Superior temporal gyrus (tissue), 1 donor: Measurements from ENCODE around the gene RNF11.
"Not testable (repeated sequence)": the region's sequence is repeated elsewhere in the genome, so short reads cannot be mapped to it uniquely, and the experiment has no call there.

Experiments
- DNase-seq: peaks from one replicate; pipeline ENCODE4 v3.0.0-alpha.2; 2016; ENCODE audit errors: extremely low spot score

The RNF11 gene

DNA sequence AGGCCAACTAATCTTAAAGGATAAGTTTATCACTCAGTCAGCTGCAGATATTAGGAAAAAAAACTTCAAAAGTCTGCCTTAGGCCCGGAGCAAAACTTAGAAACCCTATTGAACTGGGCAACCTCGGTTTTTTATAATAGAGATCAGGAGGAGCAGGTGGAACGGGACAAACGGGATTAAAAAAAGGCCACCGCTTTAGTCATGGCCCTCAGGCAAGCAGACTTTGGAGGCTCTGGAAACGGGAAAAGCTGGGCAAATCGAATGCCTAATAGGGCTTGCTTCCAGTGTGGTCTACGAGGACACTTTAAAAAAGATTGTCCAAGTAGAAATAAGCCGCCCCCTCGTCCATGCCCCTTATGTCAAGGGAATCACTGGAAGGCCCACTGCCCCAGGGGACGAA lies 7.6 kb upstream of the RNF11 start:
- not testable (repeated sequence) for DNase-seq

DNA sequence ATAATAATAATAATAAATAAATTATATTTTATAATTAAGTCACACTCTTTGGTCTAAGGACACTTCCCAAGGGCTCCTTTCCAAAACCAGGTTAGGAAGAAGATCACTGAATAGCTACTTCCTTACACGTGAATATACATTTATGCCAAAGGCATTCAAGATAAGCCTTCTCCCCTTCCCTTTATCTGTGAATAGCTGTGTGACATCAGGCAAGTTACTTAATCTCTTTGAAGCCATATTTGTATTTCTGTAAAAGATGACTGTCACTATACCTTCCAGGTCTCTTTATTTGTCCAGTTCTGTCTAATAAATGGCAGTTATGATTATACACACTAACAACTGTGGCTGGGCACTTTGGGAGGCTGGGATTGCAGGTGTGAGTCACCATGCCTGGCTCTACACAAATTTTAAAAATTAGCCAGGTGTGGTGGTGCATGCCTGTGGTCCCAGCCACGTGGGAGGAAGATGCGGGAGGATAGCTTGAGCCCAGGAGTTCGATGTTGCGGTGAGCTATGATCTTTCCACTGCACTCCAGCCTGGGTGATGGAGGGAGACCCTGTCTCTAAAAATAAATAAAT lies 5.5 kb upstream of the RNF11 start:
- no peak for DNase-seq

DNA sequence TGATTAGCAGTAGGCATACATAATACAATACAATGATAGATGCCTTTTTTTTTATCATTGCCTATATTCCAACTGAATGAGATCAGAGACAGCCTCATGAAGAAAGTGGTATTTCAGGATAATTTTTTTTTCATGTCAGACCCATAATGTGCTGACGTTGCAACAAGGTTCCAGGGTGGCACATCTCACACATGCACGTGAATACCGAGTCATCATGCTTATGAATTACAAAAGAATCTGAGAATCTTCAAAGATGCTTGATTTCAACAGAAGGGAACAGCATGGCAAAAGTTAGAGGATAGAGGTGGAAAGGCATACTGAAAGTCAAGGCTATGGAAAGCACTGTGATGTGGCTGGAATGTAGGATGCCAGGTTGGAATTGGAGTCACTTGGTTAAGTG lies 5.0 kb upstream of the RNF11 start:
- no peak for DNase-seq

DNA sequence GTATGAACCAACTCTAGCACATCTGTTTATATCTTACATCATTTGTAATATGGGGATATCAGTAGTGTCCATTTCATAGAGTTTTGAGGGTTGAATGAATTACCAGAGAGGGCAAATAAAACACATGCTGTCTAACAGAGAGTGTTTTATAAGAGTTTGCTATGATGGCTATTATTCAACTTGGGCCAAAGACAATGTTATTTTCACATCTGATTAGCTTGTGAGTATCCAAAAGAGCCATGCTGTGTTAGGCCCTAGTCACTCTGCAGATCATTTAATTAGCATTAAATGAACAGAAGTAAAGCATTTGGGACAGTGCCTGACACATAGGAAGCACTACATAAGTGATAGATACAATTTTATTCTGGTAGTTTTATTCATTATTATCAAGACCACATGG lies 4.2 kb upstream of the RNF11 start:
- DNase-seq, result no peak

DNA sequence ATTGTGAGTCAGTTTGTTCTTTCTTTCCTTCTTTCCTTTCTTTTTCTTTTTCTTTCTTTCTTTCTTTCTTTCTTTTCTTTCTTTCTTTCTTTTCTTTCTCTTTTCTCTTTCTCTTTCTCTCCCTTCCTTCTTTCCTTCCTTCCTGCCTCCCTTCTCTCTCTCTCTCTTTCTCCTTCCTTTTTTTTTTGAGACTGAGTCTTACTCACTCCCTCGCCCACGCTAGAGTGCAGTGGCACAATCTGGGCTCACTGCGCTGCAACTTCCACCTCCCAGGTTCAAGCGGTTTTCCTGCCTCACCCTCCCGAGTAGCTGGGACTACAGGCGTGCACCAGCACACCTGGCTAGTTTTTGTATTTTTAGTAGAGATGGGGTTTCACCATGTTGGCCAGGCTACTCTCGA lies 1.8 kb upstream of the RNF11 start:
- not testable (repeated sequence) for DNase-seq

DNA sequence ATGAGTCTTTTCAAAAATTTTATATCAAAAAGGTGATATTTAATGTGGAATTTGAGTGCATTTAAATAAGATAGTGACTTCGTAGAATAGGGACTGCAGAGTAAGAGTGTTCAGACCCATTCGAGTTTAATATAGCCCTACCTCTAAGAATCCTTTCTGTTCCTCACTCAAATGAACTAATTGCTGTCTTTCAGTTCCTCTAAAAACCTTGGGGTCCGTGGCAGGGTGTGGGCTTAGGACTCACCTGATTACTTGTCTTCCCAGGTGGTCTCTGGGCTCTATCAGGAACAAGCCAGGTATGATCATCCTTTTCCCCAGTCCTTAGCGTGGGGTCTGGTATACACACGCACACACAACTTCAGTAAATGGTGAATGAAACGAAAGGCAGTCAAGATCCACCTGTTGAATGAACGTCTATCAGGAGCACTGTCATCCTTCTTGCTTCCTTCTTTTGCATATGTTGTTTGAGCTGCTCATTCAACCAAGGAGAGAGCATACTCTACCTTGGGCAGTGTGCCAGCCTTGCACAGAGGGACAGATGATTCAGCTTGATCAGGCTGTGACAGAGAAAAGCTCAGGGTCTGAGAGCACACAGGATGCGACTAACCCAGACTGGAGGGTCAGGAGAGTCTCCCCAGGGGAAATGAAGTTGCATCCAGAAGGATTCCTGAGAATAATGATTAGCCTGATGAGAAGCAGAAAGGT lies 1.2 kb upstream of the RNF11 start:
- DNase-seq, result peak; percentile 67

DNA sequence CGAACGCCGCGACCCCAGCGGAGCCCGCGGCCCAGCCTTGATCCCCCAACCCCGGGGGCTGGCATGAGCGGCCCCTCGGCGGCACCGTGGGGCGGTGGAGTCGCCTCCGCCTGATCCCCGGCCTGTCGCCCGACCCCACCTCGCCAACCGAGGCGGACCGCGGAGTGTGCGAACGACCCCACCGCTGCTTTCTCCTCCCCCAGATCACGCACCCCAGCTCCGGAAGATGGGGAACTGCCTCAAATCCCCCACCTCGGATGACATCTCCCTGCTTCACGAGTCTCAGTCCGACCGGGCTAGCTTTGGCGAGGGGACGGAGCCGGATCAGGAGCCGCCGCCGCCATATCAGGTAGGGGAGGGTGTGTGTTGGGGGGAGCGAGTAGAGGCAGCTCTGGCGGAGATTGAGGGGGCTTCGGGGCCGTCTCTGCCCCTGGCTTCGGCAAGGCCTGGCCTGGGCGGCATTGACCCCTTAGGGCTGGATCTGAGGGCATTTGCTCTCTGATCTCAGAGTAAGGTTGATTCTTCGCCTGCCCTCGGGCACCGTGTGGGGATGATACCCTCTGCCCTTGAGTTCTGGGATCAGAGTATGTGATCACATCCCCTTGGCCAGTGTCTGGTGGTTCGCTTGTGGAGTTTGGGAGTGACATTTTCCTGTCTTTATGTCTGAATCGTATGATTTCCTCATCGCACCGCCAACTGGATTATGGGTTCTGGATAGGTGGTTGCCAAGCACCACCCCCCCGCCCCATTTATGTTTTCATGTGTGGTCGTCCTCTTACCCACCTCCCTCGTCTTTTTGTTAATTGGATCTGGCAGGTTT lies 668 bp downstream of the RNF11 start:
- peak; percentile 52 for DNase-seq

DNA sequence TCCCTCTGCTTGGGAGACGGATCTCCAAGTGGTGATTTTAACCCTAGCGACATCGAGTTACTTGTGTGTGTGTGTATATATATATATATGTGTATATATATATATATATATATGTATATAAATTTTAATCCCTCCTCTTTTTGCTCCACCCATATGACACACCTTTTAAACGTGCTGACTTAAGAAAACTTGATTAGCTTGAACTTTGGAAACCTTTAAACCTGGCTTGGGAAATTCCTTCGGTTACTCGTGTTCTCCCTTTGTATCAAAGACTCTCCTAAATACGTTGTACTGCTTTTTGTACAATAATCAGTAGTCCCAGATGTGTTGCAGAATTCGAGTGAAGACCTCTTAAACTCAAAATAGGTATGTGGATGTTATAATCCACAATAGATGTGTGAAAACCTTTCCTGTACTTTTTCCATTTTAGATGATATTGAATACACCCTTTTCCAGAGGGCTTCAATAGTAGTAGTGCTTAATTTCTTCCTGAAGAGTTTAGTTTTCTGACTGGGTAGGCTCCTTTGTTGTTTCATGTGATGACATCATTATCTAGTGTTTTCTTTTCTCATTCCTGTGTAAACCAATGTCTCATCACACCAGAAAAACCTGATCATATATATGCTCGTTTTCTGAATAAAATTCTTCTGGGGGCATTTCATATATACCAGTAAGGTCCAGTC lies 1.4 kb downstream of the RNF11 start:
- no peak for DNase-seq

DNA sequence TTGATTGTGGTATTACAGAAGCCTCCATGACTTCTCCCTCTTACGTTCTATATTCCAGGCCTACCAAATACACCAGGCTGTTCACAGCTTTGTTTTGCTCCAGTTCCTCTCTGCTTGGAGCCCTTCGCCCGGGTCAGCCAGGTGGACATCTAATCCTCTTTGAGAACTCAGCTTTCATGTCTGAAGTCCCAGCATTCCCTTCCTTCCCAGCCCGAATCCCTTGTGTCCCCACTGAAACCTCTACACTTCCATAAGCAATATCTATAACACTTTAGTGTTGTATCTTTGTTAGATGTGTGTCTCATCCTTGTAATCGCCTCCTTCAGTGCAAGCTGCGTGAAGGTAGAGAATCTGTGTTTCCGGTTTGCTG lies 1.9 kb downstream of the RNF11 start:
- no peak for DNase-seq

DNA sequence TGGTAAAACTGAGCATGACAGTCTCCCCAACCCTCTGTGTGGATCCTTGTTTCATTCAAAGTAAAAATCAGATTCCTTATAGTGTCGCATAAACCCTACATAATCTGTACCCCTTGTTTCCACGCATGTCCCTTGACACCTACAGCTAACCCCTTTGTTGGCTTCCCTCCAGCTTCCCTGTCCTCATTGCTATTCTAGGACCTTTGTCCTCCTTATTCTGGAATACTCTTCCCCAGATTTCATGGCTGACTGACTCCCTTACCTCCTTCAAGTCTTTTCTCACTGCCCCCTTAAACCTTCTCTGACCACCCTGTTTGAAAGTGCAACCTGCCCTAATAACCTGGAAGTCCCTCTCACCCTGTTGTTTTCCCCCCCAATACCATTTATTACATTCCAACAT lies 4.0 kb downstream of the RNF11 start:
- no peak for DNase-seq

DNA sequence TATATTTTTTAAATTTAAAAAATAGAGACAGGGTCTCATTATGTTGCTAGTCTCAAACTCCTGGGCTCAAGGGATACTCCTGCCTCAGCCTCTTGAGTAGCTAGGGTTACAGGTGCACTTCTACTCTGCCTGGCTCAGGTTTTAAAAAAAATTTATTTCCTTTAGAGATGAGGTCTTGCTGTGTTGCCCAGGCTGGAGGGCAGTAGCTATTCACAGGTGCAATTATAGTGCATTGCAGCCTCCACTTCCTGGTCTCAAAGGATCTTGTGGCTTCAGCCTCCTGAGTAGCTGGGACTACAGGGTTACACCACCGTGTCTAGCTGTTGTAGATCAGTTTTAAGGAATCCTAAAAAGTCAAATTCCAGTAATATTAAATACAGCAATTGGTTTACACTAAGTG lies 5.0 kb downstream of the RNF11 start:
- DNase-seq, result no peak

DNA sequence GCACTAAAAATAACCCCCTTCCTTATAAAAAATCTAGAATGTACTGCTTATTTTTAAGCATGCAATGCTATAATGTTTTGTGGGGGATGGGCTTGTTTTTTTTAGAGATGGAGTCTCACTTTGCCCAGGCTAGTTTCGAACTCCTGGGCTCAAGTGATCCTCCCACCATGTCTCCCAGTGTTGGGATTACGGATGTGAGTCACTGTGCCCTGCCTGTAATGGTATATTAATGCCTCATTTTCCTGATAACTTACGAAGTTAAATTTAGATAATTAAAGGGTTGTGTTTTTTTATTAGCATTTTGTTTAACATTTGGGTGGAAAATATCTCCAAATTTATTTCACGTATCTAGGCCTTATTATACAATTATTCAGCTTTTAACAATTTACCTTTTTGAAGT lies 6.5 kb downstream of the RNF11 start:
- DNase-seq, result no peak

DNA sequence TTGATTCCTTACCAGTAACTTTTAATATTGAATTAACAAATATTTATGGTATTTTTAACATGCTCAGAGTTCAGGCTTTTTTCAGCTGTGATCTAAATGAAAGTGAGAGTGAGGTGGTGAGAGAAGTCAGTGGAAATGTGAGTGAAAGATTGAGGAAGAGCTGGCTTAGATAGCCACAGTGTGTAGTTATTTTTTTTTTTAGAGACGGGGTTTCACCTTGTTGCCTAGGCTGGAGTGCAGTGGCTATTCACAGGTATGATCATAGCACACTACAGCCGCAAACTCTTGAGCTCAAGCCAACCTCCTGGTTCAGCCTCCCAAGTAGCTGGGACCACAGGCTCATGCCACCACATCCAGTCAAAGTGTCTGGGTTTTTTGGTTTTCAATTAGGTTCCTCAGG lies 10.9 kb downstream of the RNF11 start:
- DNase-seq, result no peak

DNA sequence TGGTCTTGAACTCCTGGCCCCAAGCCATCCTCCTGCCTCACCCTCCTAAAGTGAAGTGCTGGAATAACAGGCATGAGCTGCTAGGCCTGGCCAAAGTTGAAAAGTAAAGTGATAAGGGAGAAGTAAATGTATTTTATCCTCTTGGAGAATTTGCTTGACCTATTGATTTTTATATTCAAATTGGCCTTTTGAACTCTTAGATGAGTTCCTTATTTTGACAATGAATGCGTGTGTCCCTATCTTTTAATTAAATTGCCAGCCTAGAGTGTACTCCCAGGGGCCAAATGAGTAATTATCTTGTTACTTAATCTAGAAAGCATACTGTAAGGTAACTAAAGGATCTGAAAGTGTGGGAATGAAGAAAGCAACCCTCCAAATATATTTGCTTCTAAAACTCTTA lies 11.4 kb downstream of the RNF11 start:
- no peak for DNase-seq

DNA sequence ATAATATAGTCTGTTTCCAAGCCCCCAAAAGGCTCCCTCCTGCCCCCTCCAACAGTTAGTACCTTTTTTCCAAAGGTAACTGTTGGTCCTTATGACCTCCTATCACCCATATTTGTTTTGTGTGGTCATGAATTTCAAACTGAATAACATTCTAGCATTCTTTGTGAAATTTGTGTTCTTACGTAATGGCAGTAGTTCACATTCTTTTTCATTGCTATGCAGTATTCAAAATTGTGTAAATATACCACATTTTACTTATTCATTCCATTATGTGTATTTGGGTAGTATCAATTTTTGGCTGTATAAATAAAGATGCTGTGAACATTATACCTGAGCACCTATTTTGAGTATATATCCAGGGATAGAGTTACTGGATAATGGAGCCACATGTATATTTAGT lies 13.4 kb downstream of the RNF11 start:
- no peak for DNase-seq

DNA sequence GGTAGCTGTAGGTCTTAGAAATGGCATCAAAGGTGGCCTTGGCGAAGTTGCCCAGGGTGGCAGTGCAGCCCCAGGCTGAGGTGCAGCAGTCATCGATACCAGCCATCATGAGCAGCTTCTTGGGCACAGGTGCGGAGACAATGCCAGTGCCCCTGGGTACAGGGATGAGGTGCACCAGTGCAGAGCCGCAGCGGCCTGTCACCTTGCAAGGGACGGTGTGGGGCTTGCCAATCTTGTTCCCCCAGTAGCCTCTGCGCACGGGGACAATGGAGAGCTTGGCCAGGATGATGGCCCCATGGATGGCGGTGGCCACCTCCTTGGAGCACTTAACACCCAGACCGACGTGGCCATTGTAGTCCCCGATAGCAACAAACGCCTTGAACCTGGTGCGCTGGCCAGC lies 14.7 kb downstream of the RNF11 start:
- not testable (repeated sequence) for DNase-seq

DNA sequence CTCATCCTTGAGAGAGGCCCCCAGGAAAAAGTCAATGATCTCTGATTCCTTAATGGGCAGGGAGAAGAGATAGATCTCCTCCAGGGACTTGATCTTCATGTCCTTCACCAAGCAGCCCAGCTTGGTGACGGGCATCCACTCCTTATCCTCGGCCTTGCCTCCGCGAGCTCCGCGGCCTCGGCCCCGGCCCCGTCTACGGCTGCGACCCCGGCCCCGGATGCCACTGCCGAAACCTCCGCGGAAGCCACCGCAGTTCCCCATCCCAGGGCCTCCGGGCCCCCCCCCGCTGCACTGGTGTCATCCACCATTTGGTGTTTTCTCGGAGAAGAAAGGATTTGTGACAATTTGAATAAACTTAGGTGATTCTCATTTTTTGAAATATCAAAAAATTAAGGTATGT lies 15.1 kb downstream of the RNF11 start:
- not testable (repeated sequence) for DNase-seq

DNA sequence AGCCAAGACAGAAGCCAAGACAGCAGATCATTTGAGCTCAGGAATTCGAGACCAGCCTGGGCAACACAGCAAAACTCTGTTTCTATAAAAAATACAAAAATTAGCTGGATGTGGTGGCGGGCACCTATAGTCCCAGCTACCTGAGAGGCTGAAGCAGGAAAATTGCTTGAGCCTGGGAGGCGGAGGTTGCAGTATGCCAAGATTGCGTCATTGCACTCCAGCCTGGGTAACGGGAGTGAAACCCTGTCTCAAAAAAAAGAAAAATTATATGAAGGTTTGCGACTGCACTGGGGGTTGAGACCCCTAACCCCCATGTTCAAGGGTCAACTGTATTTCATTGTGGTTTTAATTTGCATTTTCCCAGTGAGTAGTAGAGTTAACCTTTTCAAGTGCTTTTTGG lies 16.3 kb downstream of the RNF11 start:
- DNase-seq, result no peak

DNA sequence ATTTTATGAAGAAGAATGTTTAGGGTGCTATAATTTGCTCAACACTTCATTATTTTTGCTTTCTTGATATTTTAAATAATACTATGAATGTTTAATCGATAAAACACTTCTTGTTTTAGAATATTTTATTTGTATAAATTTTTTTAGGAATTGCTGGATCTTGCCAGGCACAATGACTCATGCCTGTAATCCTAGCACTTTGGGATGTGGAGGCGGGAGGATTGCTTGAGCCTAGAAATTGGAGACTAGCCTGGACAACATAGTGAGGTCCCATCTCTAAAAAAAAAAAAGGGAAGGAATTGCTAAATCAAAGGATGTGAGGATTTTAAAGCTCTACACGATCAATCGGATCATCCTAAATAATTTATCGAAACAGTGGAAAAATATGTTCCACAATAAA lies 17.6 kb downstream of the RNF11 start:
- DNase-seq, result no peak

DNA sequence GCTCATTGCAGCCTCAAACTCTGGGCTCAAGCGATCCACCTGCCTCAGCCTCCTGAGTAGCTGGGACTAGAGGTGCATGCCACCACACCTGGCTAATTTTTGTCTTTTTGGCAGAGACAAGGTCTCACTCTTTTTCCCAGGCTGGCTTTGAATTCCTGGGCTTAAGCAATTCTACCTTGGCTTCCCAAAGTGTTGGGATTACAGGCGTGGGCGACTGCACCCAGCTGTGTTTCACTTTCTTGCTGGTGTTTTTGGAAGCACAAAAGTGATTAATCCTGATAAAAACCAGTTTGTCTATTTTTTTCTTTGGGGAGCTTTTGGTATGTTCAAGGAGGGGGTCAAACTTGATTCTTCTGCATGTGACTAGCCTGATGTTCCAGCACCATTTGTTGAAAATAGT lies 19.3 kb downstream of the RNF11 start:
- DNase-seq, result no peak

DNA sequence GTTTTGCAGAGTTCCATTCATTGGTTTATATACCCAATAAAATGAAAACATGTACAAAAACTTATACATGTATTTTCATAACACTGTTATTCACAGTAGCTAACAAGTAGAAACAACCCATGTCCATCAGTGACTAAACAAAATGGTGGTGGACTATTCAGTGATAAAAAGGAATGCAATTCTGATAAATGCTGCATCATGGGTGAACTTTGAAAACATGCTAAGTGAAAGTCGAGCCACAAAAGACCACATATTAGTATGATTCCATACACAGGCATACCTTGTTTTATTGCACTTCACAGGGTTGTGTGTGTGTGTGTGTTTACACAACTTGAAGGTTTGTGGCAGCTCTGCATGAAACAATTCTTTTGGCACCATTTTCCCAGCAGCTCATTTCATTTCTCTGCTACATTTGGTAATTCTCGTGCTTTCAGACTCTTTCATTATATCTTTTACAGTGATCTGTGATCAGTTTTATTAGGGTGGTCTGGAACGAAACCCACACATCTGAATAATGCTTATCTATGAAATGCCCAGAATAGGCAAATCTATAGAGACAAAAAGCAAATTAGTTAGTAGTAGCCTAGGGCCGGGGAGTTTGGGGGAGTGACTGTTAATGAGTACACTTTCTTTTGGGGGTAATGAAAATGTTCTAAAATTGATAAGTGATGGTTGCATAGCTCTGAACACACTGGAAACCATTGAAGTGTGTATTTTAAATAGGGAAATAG lies 27.2 kb downstream of the RNF11 start:
- DNase-seq, result no peak

DNA sequence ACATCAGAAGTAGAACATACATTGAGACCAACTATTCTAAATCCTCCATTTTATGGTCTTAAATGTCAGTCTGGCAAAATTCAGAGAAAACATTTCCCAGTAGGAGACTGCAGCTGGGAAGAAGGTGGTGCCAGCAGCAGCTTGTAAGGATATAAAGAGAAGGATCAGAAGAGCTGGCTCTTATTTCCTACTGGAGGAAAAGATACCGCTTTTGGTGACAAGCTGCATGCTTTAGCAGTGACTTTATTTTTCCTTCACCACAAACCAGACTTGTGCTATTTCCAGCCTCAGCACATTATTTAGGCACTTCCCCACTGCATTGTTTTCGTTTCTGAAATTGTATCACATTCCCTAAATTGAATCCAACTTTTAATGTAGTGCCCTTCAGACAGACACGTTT lies 28.4 kb downstream of the RNF11 start:
- peak; percentile 44 for DNase-seq
